ENCODE measurements around the gene THOC1. TPM values are rescaled to one million over a fixed set of nuclear protein-coding genes. Genes with fewer than 3 reads are reported as not detected.

Gene THOC1
- polyA plus RNA-seq, 1 of the 3 experiments (the other 2 are of a cell fraction), result 12.3 TPM

DNA sequence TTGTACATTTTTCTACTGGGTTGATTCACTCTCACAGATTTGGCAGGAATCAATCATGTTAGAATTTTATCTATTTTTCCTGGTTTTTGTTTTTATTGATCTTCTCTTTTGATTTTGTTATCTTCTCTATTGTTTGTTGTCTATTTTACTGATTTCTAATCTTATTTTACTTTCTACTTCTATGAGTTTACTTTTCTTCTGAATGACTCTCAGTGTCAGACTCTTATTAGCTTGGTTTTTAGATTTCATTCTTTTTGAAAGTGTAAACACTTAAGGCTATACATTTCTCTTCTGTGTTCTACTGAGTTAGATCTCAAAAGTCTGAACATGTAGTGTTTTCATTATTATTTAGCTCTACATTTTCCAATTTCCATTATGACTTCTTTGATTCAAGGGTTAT, 47.1 kb downstream of the THOC1 start (continued):
- TF ChIP-seq NFIC (IDR thresholded peaks at IDR 0.05; ENCODE audit: borderline replicate concordance) (no peak), TEAD4 (IDR thresholded peaks at IDR 0.05; ENCODE audit: borderline replicate concordance, insufficient read depth) (no peak), SMC3 (IDR thresholded peaks at IDR 0.05; ENCODE audit: low read depth, low read length) (no peak)

DNA sequence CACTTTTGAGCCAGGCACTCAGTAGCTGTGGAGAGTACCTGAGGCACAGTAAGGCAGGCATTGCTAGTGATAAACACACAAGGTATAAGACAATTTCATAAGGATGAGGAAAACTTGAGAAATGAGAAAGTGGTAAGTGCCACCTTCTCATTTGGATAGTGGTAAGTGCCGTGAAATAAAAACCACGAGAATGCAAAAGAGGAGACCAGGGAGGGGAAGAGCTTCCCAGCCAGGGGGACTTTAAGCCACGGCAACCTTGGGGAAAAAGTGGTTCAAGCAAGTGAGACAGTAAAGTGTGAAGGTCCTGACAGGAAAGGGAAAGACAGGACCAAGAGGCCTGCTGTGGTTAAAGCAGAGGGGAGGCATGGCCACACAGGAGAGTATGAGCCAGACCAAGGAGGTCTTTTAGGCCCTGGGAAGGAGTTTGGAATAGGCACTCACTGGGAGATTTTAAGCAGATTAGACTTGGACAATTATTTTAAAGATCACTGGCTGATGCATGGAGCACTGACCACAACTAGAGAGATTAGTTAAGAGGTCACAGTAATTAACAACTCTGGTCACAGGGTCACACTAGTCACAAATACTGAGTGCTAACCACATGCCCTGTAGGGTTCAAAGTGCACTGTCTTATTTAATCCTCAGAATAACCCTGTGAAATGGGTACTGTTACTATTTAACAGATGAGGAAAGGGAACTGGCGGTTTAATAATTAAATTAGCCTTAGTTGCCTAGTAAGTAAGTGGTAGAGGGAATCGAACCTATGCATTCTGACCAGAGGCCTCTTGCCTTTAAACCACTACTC, 50.1 kb downstream of the THOC1 start:
- H3K27ac ChIP-seq (ENCODE audit: low read depth in 2 of 2, low read length in 1 of 2), result no peak overlapping the region
- no peaks in the 10 kb centered on the region for H3K4me1 ChIP-seq (ENCODE audit: control insufficient read depth in 1 of 2, insufficient read depth in 2 of 2, low read depth in 1 of 2, low read length in 1 of 2)
- H3K4me3 ChIP-seq (ENCODE audit: low read depth in 2 of 2, low read length in 1 of 2), result no peak overlapping the region
- CTCF ChIA-PET, result no interaction called here
- no peak overlapping the region for H2AFZ ChIP-seq (ENCODE audit: low read depth)
- WGBS (ENCODE audit: low lambda C conversion rate), result 93% methylated on average over 5 of the region's 5 CpGs
- H3K9ac ChIP-seq, result no peak overlapping the region
- H3K36me3 ChIP-seq (replicated peaks in 1 of 2; ENCODE audit: control insufficient read depth in 1 of 2, insufficient read depth in 2 of 2, low read length in 1 of 2), result peaks cover 83 to 85% of the 10 kb centered on the region in 2 experiments
- no peak for TF ChIP-seq SIN3A (IDR thresholded peaks at IDR 0.05; ENCODE audit: borderline replicate concordance, low read depth, low read length)
- TF ChIP-seq, protein P1, sequence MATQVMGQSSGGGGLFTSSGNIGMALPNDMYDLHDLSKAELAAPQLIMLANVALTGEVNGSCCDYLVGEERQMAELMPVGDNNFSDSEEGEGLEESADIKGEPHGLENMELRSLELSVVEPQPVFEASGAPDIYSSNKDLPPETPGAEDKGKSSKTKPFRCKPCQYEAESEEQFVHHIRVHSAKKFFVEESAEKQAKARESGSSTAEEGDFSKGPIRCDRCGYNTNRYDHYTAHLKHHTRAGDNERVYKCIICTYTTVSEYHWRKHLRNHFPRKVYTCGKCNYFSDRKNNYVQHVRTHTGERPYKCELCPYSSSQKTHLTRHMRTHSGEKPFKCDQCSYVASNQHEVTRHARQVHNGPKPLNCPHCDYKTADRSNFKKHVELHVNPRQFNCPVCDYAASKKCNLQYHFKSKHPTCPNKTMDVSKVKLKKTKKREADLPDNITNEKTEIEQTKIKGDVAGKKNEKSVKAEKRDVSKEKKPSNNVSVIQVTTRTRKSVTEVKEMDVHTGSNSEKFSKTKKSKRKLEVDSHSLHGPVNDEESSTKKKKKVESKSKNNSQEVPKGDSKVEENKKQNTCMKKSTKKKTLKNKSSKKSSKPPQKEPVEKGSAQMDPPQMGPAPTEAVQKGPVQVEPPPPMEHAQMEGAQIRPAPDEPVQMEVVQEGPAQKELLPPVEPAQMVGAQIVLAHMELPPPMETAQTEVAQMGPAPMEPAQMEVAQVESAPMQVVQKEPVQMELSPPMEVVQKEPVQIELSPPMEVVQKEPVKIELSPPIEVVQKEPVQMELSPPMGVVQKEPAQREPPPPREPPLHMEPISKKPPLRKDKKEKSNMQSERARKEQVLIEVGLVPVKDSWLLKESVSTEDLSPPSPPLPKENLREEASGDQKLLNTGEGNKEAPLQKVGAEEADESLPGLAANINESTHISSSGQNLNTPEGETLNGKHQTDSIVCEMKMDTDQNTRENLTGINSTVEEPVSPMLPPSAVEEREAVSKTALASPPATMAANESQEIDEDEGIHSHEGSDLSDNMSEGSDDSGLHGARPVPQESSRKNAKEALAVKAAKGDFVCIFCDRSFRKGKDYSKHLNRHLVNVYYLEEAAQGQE (IDR thresholded peaks at IDR 0.05; ENCODE audit: low read depth, low read length), result no peak
- TF ChIP-seq, protein P2, sequence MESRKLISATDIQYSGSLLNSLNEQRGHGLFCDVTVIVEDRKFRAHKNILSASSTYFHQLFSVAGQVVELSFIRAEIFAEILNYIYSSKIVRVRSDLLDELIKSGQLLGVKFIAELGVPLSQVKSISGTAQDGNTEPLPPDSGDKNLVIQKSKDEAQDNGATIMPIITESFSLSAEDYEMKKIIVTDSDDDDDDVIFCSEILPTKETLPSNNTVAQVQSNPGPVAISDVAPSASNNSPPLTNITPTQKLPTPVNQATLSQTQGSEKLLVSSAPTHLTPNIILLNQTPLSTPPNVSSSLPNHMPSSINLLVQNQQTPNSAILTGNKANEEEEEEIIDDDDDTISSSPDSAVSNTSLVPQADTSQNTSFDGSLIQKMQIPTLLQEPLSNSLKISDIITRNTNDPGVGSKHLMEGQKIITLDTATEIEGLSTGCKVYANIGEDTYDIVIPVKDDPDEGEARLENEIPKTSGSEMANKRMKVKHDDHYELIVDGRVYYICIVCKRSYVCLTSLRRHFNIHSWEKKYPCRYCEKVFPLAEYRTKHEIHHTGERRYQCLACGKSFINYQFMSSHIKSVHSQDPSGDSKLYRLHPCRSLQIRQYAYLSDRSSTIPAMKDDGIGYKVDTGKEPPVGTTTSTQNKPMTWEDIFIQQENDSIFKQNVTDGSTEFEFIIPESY (IDR thresholded peaks at IDR 0.05; ENCODE audit: borderline replicate concordance, low read depth), result no peak
- TF ChIP-seq SMC3 (IDR thresholded peaks at IDR 0.05; ENCODE audit: low read depth, low read length), result no peak
- no peak for TF ChIP-seq YY1 (IDR thresholded peaks at IDR 0.05; ENCODE audit: low read depth)
- no peak for TF ChIP-seq FOXM1 (IDR thresholded peaks at IDR 0.05; ENCODE audit: low read depth)
- no peak for TF ChIP-seq NRF1 (IDR thresholded peaks at IDR 0.05; ENCODE audit: low read depth, low read length)
- TF ChIP-seq, protein P3, sequence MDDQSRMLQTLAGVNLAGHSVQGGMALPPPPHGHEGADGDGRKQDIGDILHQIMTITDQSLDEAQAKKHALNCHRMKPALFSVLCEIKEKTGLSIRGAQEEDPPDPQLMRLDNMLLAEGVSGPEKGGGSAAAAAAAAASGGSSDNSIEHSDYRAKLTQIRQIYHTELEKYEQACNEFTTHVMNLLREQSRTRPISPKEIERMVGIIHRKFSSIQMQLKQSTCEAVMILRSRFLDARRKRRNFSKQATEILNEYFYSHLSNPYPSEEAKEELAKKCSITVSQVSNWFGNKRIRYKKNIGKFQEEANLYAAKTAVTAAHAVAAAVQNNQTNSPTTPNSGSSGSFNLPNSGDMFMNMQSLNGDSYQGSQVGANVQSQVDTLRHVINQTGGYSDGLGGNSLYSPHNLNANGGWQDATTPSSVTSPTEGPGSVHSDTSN (IDR thresholded peaks at IDR 0.05), result no peak
- TF ChIP-seq TAF1 (IDR thresholded peaks at IDR 0.05; ENCODE audit: borderline replicate concordance, low read depth, low read length), result no peak
- TF ChIP-seq, protein P4, sequence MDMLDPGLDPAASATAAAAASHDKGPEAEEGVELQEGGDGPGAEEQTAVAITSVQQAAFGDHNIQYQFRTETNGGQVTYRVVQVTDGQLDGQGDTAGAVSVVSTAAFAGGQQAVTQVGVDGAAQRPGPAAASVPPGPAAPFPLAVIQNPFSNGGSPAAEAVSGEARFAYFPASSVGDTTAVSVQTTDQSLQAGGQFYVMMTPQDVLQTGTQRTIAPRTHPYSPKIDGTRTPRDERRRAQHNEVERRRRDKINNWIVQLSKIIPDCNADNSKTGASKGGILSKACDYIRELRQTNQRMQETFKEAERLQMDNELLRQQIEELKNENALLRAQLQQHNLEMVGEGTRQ (IDR thresholded peaks at IDR 0.05; ENCODE audit: borderline replicate concordance, low read depth, low read length), result no peak
- no peak for DNase-seq
- no peaks in the 10 kb centered on the region for H3K79me2 ChIP-seq (ENCODE audit: insufficient read depth)
- H3K9me2 ChIP-seq, result no peaks in the 10 kb centered on the region
- H3K9me3 ChIP-seq, result no peaks in the 10 kb centered on the region
- no peak overlapping the region for H3K4me2 ChIP-seq
- H4K20me1 ChIP-seq (ENCODE audit: insufficient read depth), result no peaks in the 10 kb centered on the region
- H3K27me3 ChIP-seq (ENCODE audit: insufficient read depth), result no peaks in the 10 kb centered on the region
- POLR2A ChIA-PET, result no interaction called here
- H3F3A ChIP-seq (replicated peaks; ENCODE audit: insufficient read depth), result peaks cover 13% of the 10 kb centered on the region
